Chondrocyte (in vitro differentiated cells): ENCODE measurements around the gene SPRED2. TPM values are rescaled to one million over a fixed set of nuclear protein-coding genes. Genes with fewer than 3 reads are reported as not detected.

Source experiments
- DNase-seq: peaks from one replicate; pipeline ENCODE4 v3.0.0; 2021; ENCODE audit warnings: mixed read lengths, low spot score
- H3K27ac Mint-ChIP-seq: one replicate; pipeline ENCODE4 v1.8.0; 2021; ENCODE audit warnings: mild to moderate bottlenecking, moderate library complexity, mixed read lengths; ENCODE audit not compliant: unreplicated experiment
- H3K27me3 Mint-ChIP-seq: 2 replicates; pipeline ENCODE4 v1.8.0; 2021; ENCODE audit warnings: low read depth, mixed read lengths
- H3K36me3 Mint-ChIP-seq: 2 replicates; pipeline ENCODE4 v1.8.0; 2021; ENCODE audit warnings: low read depth, mixed read lengths
- H3K4me1 Mint-ChIP-seq: 2 replicates; pipeline ENCODE4 v1.8.0; 2021; ENCODE audit warnings: low read depth, mild to moderate bottlenecking, mixed read lengths
- H3K4me3 Mint-ChIP-seq: one replicate; pipeline ENCODE4 v1.8.0; 2021; ENCODE audit warnings: mild to moderate bottlenecking, moderate library complexity, mixed read lengths; ENCODE audit not compliant: unreplicated experiment
- H3K9me3 Mint-ChIP-seq: 2 replicates; pipeline ENCODE4 v1.8.0; 2021; ENCODE audit warnings: low read depth, mixed read lengths
- total RNA-seq: library from RNA; stranded (reverse); gene quantifications from 3 replicates; pipeline ENCODE4 v1.2.1, GENCODE V29; 2021
- TF ChIP-seq, protein P1 (sequence below): fragments of 200-600 bp; sonication (generic); IDR thresholded peaks from 2 replicates; pipeline ENCODE4 v1.5.0; 2021; ENCODE audit warnings: antibody characterized with exemption, mild to moderate bottlenecking, moderate library complexity

SPRED2 gene
- total RNA-seq, 1 donor from 2014 or later, result 23.1 TPM

DNA sequence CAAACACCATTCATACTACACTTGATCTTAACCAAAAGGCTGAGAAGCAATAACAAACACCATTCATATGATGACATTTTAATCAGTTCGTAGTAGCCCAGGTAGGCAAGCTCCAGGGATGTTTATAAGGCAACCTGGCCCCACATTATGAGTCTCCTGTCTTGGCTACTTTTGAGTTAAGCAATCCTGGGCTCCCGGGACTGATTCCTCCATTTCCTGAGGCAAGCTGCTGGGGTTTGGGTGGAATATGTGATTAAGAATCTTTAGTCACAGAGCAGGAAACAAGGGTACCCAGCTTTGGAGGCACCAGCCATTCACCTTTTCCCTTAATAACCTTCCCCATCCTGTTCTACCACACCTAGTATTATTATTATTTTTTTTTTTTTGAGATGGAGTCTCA lies 24.5 kb upstream of the SPRED2 start:
- Mint-ChIP-seq H3K4me3 (no peak overlapping the region), H3K27ac (no peak overlapping the region), H3K9me3 (no peaks in the 10 kb centered on the region), H3K4me1 (peaks cover 15% of the 10 kb centered on the region), H3K36me3 (no peaks in the 10 kb centered on the region), H3K27me3 (no peaks in the 10 kb centered on the region)
- TF ChIP-seq, protein P1, sequence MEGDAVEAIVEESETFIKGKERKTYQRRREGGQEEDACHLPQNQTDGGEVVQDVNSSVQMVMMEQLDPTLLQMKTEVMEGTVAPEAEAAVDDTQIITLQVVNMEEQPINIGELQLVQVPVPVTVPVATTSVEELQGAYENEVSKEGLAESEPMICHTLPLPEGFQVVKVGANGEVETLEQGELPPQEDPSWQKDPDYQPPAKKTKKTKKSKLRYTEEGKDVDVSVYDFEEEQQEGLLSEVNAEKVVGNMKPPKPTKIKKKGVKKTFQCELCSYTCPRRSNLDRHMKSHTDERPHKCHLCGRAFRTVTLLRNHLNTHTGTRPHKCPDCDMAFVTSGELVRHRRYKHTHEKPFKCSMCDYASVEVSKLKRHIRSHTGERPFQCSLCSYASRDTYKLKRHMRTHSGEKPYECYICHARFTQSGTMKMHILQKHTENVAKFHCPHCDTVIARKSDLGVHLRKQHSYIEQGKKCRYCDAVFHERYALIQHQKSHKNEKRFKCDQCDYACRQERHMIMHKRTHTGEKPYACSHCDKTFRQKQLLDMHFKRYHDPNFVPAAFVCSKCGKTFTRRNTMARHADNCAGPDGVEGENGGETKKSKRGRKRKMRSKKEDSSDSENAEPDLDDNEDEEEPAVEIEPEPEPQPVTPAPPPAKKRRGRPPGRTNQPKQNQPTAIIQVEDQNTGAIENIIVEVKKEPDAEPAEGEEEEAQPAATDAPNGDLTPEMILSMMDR, result no peak
- no peak for DNase-seq

DNA sequence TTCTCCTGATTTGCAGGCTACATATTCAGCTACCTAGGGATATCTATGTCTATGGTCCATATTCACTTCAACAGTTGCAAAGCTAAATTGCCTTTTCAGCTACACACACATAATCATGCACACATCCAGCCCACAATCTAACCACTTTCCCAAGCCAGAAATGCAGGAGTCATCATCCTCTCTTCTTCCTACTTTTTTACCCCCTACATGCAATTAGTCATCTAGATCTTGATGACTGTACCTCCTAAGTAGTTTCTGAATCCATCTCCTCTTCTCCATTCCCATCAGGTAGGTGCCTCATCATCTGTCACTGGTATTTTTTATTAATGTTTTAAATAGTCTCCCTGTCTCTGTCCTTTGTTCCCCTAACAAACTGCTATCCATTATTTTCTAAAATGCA lies 23.7 kb upstream of the SPRED2 start:
- Mint-ChIP-seq H3K4me3 (no peak overlapping the region), H3K9me3 (no peaks in the 10 kb centered on the region), H3K4me1 (peaks cover 15% of the 10 kb centered on the region), H3K36me3 (no peaks in the 10 kb centered on the region), H3K27ac (no peak overlapping the region), H3K27me3 (no peaks in the 10 kb centered on the region)
- no peak for DNase-seq
- TF ChIP-seq, protein P1, result no peak

- TF ChIP-seq, protein P1, result no peak
Observed at GRCh38 chr2:65453916-65454315, 21.5 kb upstream of the SPRED2 start.

DNA sequence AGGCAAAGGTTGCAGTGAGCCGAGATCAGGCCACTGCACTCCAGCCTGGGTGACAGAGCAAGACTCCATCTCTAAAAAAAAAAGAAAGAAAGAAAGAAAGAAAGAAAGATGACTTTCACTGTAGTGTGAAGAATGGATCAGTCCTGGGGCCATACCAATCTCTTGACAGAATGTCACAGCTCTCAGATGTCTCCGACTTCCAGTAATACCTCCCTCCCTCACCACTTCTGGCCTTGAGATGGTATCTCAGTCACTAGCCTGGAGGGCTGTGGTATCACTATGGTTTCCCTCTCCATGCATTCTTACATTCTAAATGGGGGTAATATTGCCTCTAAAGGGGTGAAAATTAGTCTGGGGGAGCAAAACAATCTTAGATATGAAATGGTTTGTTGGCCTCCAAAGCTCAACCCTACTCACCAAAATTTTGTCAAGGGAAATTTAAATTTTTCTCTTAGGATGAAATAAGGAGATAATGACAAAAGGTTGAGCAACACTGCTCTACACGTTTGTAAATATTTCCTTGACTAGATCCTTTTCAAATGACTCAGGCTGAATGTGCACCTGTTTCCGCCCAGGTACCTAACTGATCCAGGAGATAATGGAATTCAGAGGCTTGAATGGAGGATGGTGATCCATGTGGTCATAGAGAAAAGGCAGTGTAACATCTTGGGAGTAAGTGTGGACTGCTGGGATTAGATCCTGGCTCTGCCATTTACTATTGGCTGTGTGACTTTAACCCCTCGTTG lies 19.9 kb upstream of the SPRED2 start:
- H3K9me3 Mint-ChIP-seq, result peaks cover 7% of the 10 kb centered on the region
- DNase-seq, result no peak
- H3K36me3 Mint-ChIP-seq, result no peaks in the 10 kb centered on the region
- H3K27me3 Mint-ChIP-seq, result no peaks in the 10 kb centered on the region
- no peak overlapping the region for H3K4me3 Mint-ChIP-seq
- no peak overlapping the region for H3K27ac Mint-ChIP-seq
- TF ChIP-seq, protein P1, result no peak
- peaks cover 8% of the 10 kb centered on the region for H3K4me1 Mint-ChIP-seq

More at GRCh38 chr2:65453916-65454315, 21.5 kb upstream of the SPRED2 start:
- Mint-ChIP-seq H3K4me3 (no peak overlapping the region), H3K36me3 (no peaks in the 10 kb centered on the region), H3K27ac (no peak overlapping the region), H3K27me3 (no peaks in the 10 kb centered on the region), H3K4me1 (peaks cover 12% of the 10 kb centered on the region), H3K9me3 (no peaks in the 10 kb centered on the region)
- no peak for DNase-seq

DNA sequence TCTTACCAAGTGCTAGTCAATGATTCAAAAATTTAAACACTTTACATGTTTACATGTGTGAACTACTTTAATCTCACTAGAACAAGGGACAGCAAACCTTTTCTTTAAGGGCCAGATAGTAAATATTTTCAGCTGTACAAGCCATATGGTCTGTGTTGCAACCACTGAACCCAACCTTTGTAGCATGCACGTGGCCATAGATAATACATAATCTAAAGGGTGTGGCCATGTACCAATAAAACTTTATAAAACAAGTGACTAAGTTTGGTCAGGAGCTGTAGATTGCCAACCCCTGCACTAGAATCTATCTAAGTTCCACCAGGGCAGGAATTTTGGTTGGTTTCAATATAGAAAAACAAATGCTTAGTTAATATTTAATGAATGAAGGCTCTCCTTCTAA lies 18.4 kb upstream of the SPRED2 start:
- no peak for DNase-seq
- Mint-ChIP-seq H3K9me3 (peaks cover 7% of the 10 kb centered on the region), H3K4me3 (no peak overlapping the region), H3K4me1 (peaks cover 4% of the 10 kb centered on the region), H3K27me3 (no peaks in the 10 kb centered on the region), H3K27ac (no peak overlapping the region), H3K36me3 (no peaks in the 10 kb centered on the region)
- TF ChIP-seq, protein P1, result no peak
